NCI-H460 (cell line): ENCODE measurements around the gene RERE. TPM values are rescaled to one million over a fixed set of nuclear protein-coding genes. Genes with fewer than 3 reads are reported as not detected.
A peak's percentile ranks its signal among the peaks of the same experiment; 100 is the strongest.

Source experiments
- DNase-seq: peaks from one replicate; pipeline ENCODE4 v3.0.0-alpha.2; 2016; ENCODE audit warnings: low read depth; ENCODE audit errors: extremely low read depth
- total RNA-seq: library from RNA; depleted of rRNA; stranded (reverse); fragments of >200 nt; shearing (Covaris generic); gene quantifications from 2 replicates; pipeline ENCODE4 v1.2.3, GENCODE V29; 2014

The RERE gene
- total RNA-seq, 1 experiment from 2014 or later = 7.7 TPM

- DNase-seq = no peak
Observed at GRCh38 chr1:8361198-8361849, 456.1 kb downstream of the RERE start.

GRCh38 chr1:8360493-8361197 is 456.8 kb downstream of the RERE start:
- no peak for DNase-seq

- DNase-seq = no peak
Observed at GRCh38 chr1:8359617-8360481, 457.6 kb downstream of the RERE start.

- no peak for DNase-seq
Observed at GRCh38 chr1:8358897-8359616, 458.4 kb downstream of the RERE start.

- no peak for DNase-seq
Observed at GRCh38 chr1:8358241-8358896, 459.1 kb downstream of the RERE start.

- DNase-seq = no peak
Observed at GRCh38 chr1:8357329-8358101, 459.9 kb downstream of the RERE start.

GRCh38 chr1:8356256-8357209 is 460.9 kb downstream of the RERE start:
- DNase-seq = no peak

- no peak for DNase-seq
Observed at GRCh38 chr1:8355439-8356255, 461.8 kb downstream of the RERE start.

- DNase-seq = no peak
Observed at GRCh38 chr1:8354038-8354437, 463.4 kb downstream of the RERE start.

- DNase-seq = no peak
Observed at GRCh38 chr1:8352886-8353785, 464.3 kb downstream of the RERE start.

- no peak for DNase-seq
Observed at GRCh38 chr1:8352471-8352845, 465.0 kb downstream of the RERE start.

- DNase-seq = peak; percentile 20
Observed at GRCh38 chr1:8351693-8352470, 465.6 kb downstream of the RERE start.

- DNase-seq = no peak
Observed at GRCh38 chr1:8350914-8351684, 466.3 kb downstream of the RERE start.

GRCh38 chr1:8349961-8350360 is 467.5 kb downstream of the RERE start:
- DNase-seq = no peak

GRCh38 chr1:8349473-8349865 is 468.0 kb downstream of the RERE start:
- no peak for DNase-seq
